Panc1 (cell line): Measurements from ENCODE around the gene PDZD8.

Experiments
- POLR2AphosphoS5 ChIP-seq: IDR thresholded peaks from 2 replicates; pipeline ENCODE4 v1.6.1; 2012; ENCODE audit warnings: mild to moderate bottlenecking, low read depth, low read length, moderate library complexity
- REST ChIP-seq, 2 experiments: IDR thresholded peaks; 2 replicates each; pipeline ENCODE4 v1.6.1; 2011 to 2012; ENCODE audit warnings: low read depth in 2 of 2, control low read depth in 1 of 2, low read length in 1 of 2, mild to moderate bottlenecking in 1 of 2, moderate library complexity in 1 of 2; ENCODE audit not compliant: insufficient read depth in 1 of 2
- SIN3A ChIP-seq: IDR thresholded peaks from 2 replicates; pipeline ENCODE4 v1.6.1; 2012; ENCODE audit warnings: low read depth, mild to moderate bottlenecking, low read length, moderate library complexity, borderline replicate concordance; ENCODE audit not compliant: insufficient read depth
- TCF7L2 ChIP-seq: IDR thresholded peaks from 2 replicates; pipeline ENCODE4 v1.6.1; 2011; ENCODE audit warnings: mild to moderate bottlenecking, low read depth, low read length, inconsistent platforms
- TF ChIP-seq, protein P1 (sequence below): fragments of 450-650 bp; IDR thresholded peaks from 2 replicates; pipeline ENCODE4 v1.5.1; 2017; ENCODE audit warnings: mild to moderate bottlenecking

GRCh38 chr10:117239051-117239450 is 136.2 kb downstream of the PDZD8 start:
- TF ChIP-seq, protein P1, sequence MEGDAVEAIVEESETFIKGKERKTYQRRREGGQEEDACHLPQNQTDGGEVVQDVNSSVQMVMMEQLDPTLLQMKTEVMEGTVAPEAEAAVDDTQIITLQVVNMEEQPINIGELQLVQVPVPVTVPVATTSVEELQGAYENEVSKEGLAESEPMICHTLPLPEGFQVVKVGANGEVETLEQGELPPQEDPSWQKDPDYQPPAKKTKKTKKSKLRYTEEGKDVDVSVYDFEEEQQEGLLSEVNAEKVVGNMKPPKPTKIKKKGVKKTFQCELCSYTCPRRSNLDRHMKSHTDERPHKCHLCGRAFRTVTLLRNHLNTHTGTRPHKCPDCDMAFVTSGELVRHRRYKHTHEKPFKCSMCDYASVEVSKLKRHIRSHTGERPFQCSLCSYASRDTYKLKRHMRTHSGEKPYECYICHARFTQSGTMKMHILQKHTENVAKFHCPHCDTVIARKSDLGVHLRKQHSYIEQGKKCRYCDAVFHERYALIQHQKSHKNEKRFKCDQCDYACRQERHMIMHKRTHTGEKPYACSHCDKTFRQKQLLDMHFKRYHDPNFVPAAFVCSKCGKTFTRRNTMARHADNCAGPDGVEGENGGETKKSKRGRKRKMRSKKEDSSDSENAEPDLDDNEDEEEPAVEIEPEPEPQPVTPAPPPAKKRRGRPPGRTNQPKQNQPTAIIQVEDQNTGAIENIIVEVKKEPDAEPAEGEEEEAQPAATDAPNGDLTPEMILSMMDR: no peak
- no peak for TF ChIP-seq POLR2AphosphoS5
- no peak for TF ChIP-seq REST (IDR thresholded peaks at IDR 0.05; ENCODE audit: insufficient read depth in 1 of 2, low read depth in 2 of 2, low read length in 1 of 2)
- TF ChIP-seq SIN3A: no peak
- no peak for TF ChIP-seq TCF7L2
